22Rv1 (cell line): ENCODE measurements around the gene CRAMP1.

ENCODE experiments used
- H3K27ac ChIP-seq: fragments of 450-650 bp; 2 replicates; pipeline ENCODE4 v1.5.1; 2017
- CTCF ChIP-seq: fragments of 450-650 bp; IDR thresholded peaks from 2 replicates; pipeline ENCODE4 v1.5.1; 2017; ENCODE audit warnings: mild to moderate bottlenecking
- ZFX ChIP-seq: fragments of 450-650 bp; IDR thresholded peaks from 2 replicates; pipeline ENCODE4 v1.6.1; 2017; ENCODE audit warnings: antibody characterized with exemption, borderline replicate concordance

CRAMP1 gene

GRCh38 chr16:1639282-1639681, 27.1 kb downstream of the CRAMP1 start:
- TF ChIP-seq ZFX (no peak), CTCF (no peak)
- H3K27ac ChIP-seq = peak overlapping the region; percentile 46

GRCh38 chr16:1639860-1640259, 27.7 kb downstream of the CRAMP1 start:
- peak overlapping the region; percentile 46 for H3K27ac ChIP-seq
- TF ChIP-seq ZFX (no peak), CTCF (no peak)

DNA sequence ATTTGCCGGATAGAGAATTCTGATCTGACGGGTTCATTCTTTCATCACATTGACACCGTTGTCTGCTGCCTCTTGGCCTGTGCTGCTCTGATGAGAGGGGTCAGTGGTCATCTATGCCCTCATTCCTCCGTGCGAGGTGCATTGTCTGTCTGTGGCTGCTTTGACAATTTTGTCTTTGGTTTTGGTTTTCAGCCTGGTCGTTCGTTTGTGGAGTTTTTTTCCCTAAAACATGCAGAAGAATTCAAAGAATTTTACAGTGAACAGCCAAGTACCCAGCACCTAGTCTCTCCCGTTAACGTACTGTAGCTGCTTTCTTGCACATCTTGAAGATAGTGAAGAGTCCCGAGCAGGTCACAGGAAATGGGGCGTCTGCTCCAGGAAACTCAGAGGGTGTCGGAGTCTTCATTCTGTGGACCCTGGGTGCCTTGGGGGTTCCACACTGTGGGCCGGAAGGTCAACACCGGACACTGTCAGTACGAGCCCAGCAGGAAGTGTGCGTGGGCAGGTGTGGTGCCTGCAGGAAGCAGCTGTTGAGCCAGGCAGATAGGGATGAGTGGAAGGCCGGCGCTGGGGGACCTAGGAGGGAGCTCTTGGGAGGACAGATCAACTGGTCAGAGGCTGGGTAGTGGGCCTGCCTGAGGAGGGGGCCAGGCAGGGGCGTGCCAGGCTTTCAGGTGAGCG, 28.2 kb downstream of the CRAMP1 start:
- no peak overlapping the region for H3K27ac ChIP-seq
- no peak for TF ChIP-seq CTCF
- TF ChIP-seq ZFX = no peak

DNA sequence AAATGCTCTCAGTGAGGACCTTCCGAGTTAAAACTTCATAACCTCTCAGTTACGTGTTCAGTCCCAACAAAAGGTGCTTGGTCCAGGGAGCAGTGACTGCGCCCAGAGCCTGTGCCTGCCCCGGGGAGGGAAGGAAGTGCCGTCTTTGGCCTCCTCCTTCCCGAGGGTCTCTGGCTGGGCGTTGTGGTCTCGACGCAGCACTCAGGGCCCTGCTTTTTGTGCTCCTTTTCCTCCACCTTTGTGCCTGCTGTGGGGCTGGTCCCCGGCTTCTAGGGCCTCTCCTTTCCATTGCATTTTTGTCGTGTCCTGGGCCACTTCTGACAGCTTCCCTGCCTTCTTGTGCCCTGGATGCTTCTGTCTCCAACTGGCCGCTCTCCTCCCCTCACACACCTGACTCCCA, 29.1 kb downstream of the CRAMP1 start:
- no peak overlapping the region for H3K27ac ChIP-seq
- TF ChIP-seq CTCF = no peak
- TF ChIP-seq ZFX = no peak

DNA sequence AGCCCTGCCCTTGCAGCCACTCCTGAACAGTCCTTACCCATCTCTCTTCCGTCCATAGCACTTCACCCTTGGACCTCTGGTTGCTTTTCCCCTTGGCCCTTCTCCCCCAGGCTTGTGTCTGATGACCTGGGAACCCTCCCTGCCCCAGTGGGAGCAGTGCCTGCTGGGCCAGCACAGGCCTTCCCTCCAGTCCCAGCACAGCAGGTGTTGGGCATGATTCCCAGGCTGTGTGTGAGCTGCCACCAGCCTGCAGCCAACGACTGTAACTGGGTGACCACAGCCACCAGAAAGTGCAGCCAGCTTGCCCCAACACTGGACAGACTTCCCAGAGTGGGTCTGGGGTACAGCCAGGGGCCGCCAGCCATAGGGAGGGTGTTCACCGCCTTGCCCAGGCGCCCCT, 30.0 kb downstream of the CRAMP1 start:
- TF ChIP-seq ZFX = no peak
- no peak for TF ChIP-seq CTCF
- no peak overlapping the region for H3K27ac ChIP-seq

DNA sequence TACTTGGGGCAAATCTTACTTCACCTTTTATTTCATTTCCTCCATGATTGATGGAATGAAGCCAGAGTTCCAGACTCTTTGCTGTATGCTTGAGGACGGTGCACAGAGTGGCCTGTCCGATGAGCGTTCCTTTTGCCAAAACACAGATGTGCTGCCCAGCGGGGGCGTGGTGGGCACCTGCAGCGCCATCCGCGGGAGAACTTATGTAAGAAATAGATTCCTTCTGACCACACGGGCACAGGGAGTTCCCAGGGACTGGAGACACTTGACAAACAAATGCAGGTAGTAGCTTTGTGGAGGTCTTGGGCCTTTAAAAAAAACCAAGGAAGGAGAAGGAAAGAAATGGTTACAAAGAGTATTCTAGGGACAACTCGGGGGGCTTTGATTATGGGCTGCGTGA, 30.6 kb downstream of the CRAMP1 start:
- TF ChIP-seq ZFX = no peak
- TF ChIP-seq CTCF = no peak
- H3K27ac ChIP-seq = no peak overlapping the region

DNA sequence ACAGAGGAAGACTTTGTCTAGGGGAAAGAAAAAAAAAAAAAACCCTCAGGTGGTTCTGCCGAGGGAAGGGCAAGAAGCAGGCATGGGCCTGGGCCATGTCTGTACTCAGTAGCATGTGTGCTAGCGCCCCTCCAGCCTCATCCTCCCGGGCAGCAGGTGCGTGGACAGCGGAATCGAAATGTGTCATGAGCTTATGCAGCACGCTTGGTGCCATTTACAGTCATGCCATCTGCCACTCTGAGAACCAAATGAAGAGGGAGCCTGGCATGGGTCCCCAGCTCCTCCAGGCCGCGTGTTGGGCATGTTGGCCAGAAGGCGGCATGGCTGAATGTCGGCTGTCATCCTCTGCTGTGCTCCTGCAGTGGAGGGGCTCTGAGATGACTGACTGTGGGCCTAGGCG, 31.4 kb downstream of the CRAMP1 start:
- TF ChIP-seq ZFX = no peak
- no peak for TF ChIP-seq CTCF

More for the DNA sequence above, 31.4 kb downstream of the CRAMP1 start:
- no peak overlapping the region for H3K27ac ChIP-seq
